ENCODE measurements around the gene SORCS2. TPM values are rescaled to one million over a fixed set of nuclear protein-coding genes. Genes with fewer than 3 reads are reported as not detected.

Gene SORCS2
- total and polyA plus RNA-seq, 2 of the 8 experiments (the other 6 are each of a cell fraction or from before 2014, with no cell fraction given) = 0.36 to 1.8 TPM

GRCh38 chr4:7342223-7343080 is 150.1 kb downstream of the SORCS2 start:
- no peaks in the 10 kb centered on the region for H3K79me2 ChIP-seq (ENCODE audit: control insufficient read depth in 1 of 2, insufficient read depth in 2 of 2, low read length in 2 of 2)
- H3K4me2 ChIP-seq (ENCODE audit: insufficient read depth in 1 of 2, low read depth in 2 of 2, low read length in 2 of 2) = no peak overlapping the region
- no peak for DNase-seq (ENCODE audit: low read depth in 1 of 2, low spot score in 2 of 2)
- H4K5ac ChIP-seq (ENCODE audit: insufficient read length, low read depth, low read length) = no peak overlapping the region
- H3K79me1 ChIP-seq (ENCODE audit: low read depth, low read length) = no peaks in the 10 kb centered on the region
- H2BK15ac ChIP-seq (ENCODE audit: low read length) = no peak overlapping the region
- no peak overlapping the region for H4K8ac ChIP-seq (ENCODE audit: extremely low read depth, insufficient read depth, low read length)
- H3K18ac ChIP-seq (ENCODE audit: extremely low read depth, low read length) = no peak overlapping the region
- no peak overlapping the region for H2BK120ac ChIP-seq (replicated peaks; ENCODE audit: low read depth, low read length)
- no peak overlapping the region for H3K23ac ChIP-seq (ENCODE audit: insufficient read length)
- no peak overlapping the region for H2BK5ac ChIP-seq (ENCODE audit: low read depth, low read length)
- ChIA-PET CTCF (ENCODE audit: partially characterized antibody) (interaction anchor here (0.9 to 1.9 kb wide), 7 partner anchors 9 to 157 kb away, joined by 3 to 4 read pairs (median 3); no protein-coding TSS in a partner anchor), POLR2A (ENCODE audit: partially characterized antibody) (no interaction called here)
- no peak overlapping the region for H3K56ac ChIP-seq (replicated peaks; ENCODE audit: insufficient read length, low read depth, low read length)
- H3K27ac ChIP-seq (ENCODE audit: low read depth, low read length) = no peak overlapping the region
- peak overlapping the region; percentile 50; the same call in 1 of the 2 replicates for H2BK12ac ChIP-seq (ENCODE audit: low read depth, low read length)
- no peak overlapping the region for H3K9ac ChIP-seq (replicated peaks in 1 of 4; ENCODE audit: extremely low read depth in 1 of 4, low read depth in 3 of 4, low read length in 3 of 4)
- H3K14ac ChIP-seq (ENCODE audit: insufficient read length) = no peak overlapping the region
- no peak for FAIRE-seq
- H2AK5ac ChIP-seq (ENCODE audit: low read depth, low read length) = no peak overlapping the region
- H2AFZ ChIP-seq (ENCODE audit: low read length) = no peak overlapping the region
- H3K36me3 ChIP-seq (ENCODE audit: control insufficient read depth in 2 of 4, insufficient read depth in 4 of 4, low read length in 3 of 4) = no peaks in the 10 kb centered on the region
- H3K9me3 ChIP-seq (ENCODE audit: insufficient read depth in 2 of 2, low read depth in 1 of 2, low read length in 1 of 2) = peaks cover 4 to 8% of the 10 kb centered on the region in 2 experiments; a peak in 2 of 4 replicates
- no peak overlapping the region for H4K91ac ChIP-seq (replicated peaks; ENCODE audit: insufficient read length, low read length)
- H2BK20ac ChIP-seq (ENCODE audit: low read length) = no peak overlapping the region
- peaks cover 6% of the 10 kb centered on the region; the same call in 1 of the 2 replicates for H3K23me2 ChIP-seq (ENCODE audit: low read depth, low read length)
- H3K4ac ChIP-seq (replicated peaks; ENCODE audit: insufficient read length, low read depth, low read length) = no peak overlapping the region
- H3K4me3 ChIP-seq (ENCODE audit: extremely low read depth in 1 of 4, insufficient read depth in 2 of 4, low read depth in 3 of 4, low read length in 4 of 4) = no peak overlapping the region
- H4K20me1 ChIP-seq (replicated peaks in 1 of 2; ENCODE audit: control insufficient read depth in 1 of 2, insufficient read depth in 2 of 2, low read length in 2 of 2) = peaks cover 0 to 4% of the 10 kb centered on the region in 2 experiments
- no peaks in the 10 kb centered on the region for H3K27me3 ChIP-seq (replicated peaks in 1 of 4; ENCODE audit: control insufficient read depth in 3 of 4, extremely low read depth in 1 of 4, insufficient read depth in 3 of 4, low read length in 3 of 4)
- H3K4me1 ChIP-seq (replicated peaks in 1 of 4; ENCODE audit: control insufficient read depth in 3 of 4, insufficient read depth in 4 of 4, low read length in 3 of 4) = no peaks in the 10 kb centered on the region
- WGBS, 2 experiments (ENCODE audit: extremely low coverage in 1 of 2, insufficient coverage in 1 of 2, insufficient read length in 1 of 2, insufficient replicate concordance in 2 of 2, low coverage in 1 of 2, low lambda C conversion rate in 2 of 2, missing lambda C conversion rate in 1 of 2) = 86% methylated on average over 20 of the region's 21 CpGs; no CpG with 5 or more reads in 1 of the 2 experiments
- TF ChIP-seq KDM1A (IDR thresholded peaks at IDR 0.05; ENCODE audit: borderline replicate concordance, low read length) (no peak), HDAC2 (IDR thresholded peaks at IDR 0.05; ENCODE audit: borderline replicate concordance in 1 of 2, low read depth in 2 of 2, low read length in 2 of 2) (no peak), ATF2 (IDR thresholded peaks at IDR 0.05; ENCODE audit: low read length) (no peak), RNF2 (IDR thresholded peaks at IDR 0.05; ENCODE audit: borderline replicate concordance, low read depth, low read length, missing control alignments, poor library complexity, severe bottlenecking) (no peak), ASH2L (IDR thresholded peaks at IDR 0.05; ENCODE audit: low read length) (no peak), GABPA (IDR thresholded peaks at IDR 0.05; ENCODE audit: borderline replicate concordance, insufficient read depth, low read length) (no peak), SIX5 (IDR thresholded peaks at IDR 0.05; ENCODE audit: low read depth, low read length) (no peak)
